HUES6 (cell line): ENCODE data around the gene AK1.

ENCODE experiments used
- H3K27ac ChIP-seq: 2 replicates; pipeline ENCODE4 v1.7.0; 2013; ENCODE audit warnings: low read depth, mild to moderate bottlenecking, low read length, inconsistent platforms
- H3K27me3 ChIP-seq: 2 replicates; pipeline ENCODE4 v1.6.1; 2013; ENCODE audit warnings: low read length; ENCODE audit not compliant: control insufficient read depth, insufficient read depth
- H3K36me3 ChIP-seq: 2 replicates; pipeline ENCODE4 v1.6.1; 2013; ENCODE audit warnings: low read length; ENCODE audit not compliant: control insufficient read depth, insufficient read depth
- H3K4me1 ChIP-seq: 2 replicates; pipeline ENCODE4 v1.6.1; 2013; ENCODE audit warnings: low read length; ENCODE audit not compliant: control insufficient read depth, insufficient read depth
- H3K4me3 ChIP-seq: 2 replicates; pipeline ENCODE4 v1.5.1; 2013; ENCODE audit warnings: low read depth, low read length
- H3K9ac ChIP-seq: one replicate; pipeline ENCODE4 v1.6.1; 2013; ENCODE audit warnings: mild to moderate bottlenecking, low read length
- H3K9me3 ChIP-seq: 2 replicates; pipeline ENCODE4 v1.6.1; 2013; ENCODE audit warnings: low read depth, low read length; ENCODE audit not compliant: control insufficient read depth, insufficient read depth

The AK1 gene

GRCh38 chr9:127880143-127880542, 2.7 kb upstream of the AK1 start:
- H3K4me3 ChIP-seq: no peak overlapping the region
- no peak overlapping the region for H3K9ac ChIP-seq
- H3K36me3 ChIP-seq: no peaks in the 10 kb centered on the region
- no peaks in the 10 kb centered on the region for H3K9me3 ChIP-seq
- no peaks in the 10 kb centered on the region for H3K27me3 ChIP-seq
- H3K27ac ChIP-seq: no peak overlapping the region
- peaks cover 24% of the 10 kb centered on the region for H3K4me1 ChIP-seq

GRCh38 chr9:127878652-127879390, 1.3 kb upstream of the AK1 start:
- Histone ChIP-seq H3K4me1 (peaks cover 19% of the 10 kb centered on the region), H3K27ac (no peak overlapping the region), H3K27me3 (no peaks in the 10 kb centered on the region), H3K4me3 (no peak overlapping the region), H3K9ac (no peak overlapping the region), H3K9me3 (no peaks in the 10 kb centered on the region), H3K36me3 (no peaks in the 10 kb centered on the region)

- Histone ChIP-seq H3K4me1 (peaks cover 19% of the 10 kb centered on the region), H3K9ac (peak overlapping the region; percentile 29), H3K27me3 (no peaks in the 10 kb centered on the region), H3K4me3 (peak overlapping the region; percentile 73), H3K9me3 (no peaks in the 10 kb centered on the region), H3K27ac (no peak overlapping the region), H3K36me3 (no peaks in the 10 kb centered on the region)
Observed at GRCh38 chr9:127878001-127878651, 651 bp upstream of the AK1 start.

GRCh38 chr9:127876764-127877562, 512 bp downstream of the AK1 start:
- Histone ChIP-seq H3K9me3 (no peaks in the 10 kb centered on the region), H3K4me3 (peak overlapping the region; percentile 73), H3K36me3 (no peaks in the 10 kb centered on the region), H3K27ac (no peak overlapping the region), H3K4me1 (peaks cover 12% of the 10 kb centered on the region), H3K9ac (peak overlapping the region; percentile 28), H3K27me3 (no peaks in the 10 kb centered on the region)

GRCh38 chr9:127876026-127876763, 1.3 kb downstream of the AK1 start:
- Histone ChIP-seq H3K27ac (no peak overlapping the region), H3K27me3 (no peaks in the 10 kb centered on the region), H3K4me3 (no peak overlapping the region), H3K9ac (no peak overlapping the region), H3K4me1 (peaks cover 12% of the 10 kb centered on the region), H3K9me3 (no peaks in the 10 kb centered on the region), H3K36me3 (0 out of 2 replicates have a peak, but pooled peaks cover 2% of the 10 kb centered on the region)

GRCh38 chr9:127875306-127875966, 2.0 kb downstream of the AK1 start:
- no peaks in the 10 kb centered on the region for H3K27me3 ChIP-seq
- H3K4me3 ChIP-seq: no peak overlapping the region
- no peaks in the 10 kb centered on the region for H3K9me3 ChIP-seq
- peaks cover 12% of the 10 kb centered on the region for H3K4me1 ChIP-seq
- H3K27ac ChIP-seq: no peak overlapping the region
- H3K9ac ChIP-seq: no peak overlapping the region
- 0 out of 2 replicates have a peak, but pooled peaks cover 2% of the 10 kb centered on the region for H3K36me3 ChIP-seq

- 0 out of 2 replicates have a peak, but pooled peaks cover 2% of the 10 kb centered on the region for H3K36me3 ChIP-seq
Observed at GRCh38 chr9:127874301-127875221, 2.9 kb downstream of the AK1 start.

GRCh38 chr9:127873886-127874285, 3.6 kb downstream of the AK1 start:
- Histone ChIP-seq H3K36me3 (0 out of 2 replicates have a peak, but pooled peaks cover 2% of the 10 kb centered on the region), H3K27me3 (no peaks in the 10 kb centered on the region), H3K9ac (no peak overlapping the region), H3K9me3 (no peaks in the 10 kb centered on the region), H3K27ac (no peak overlapping the region), H3K4me1 (peaks cover 12% of the 10 kb centered on the region), H3K4me3 (no peak overlapping the region)

More at GRCh38 chr9:127874301-127875221, 2.9 kb downstream of the AK1 start:
- Histone ChIP-seq H3K4me1 (peaks cover 12% of the 10 kb centered on the region), H3K9ac (no peak overlapping the region), H3K4me3 (no peak overlapping the region), H3K27me3 (no peaks in the 10 kb centered on the region), H3K9me3 (no peaks in the 10 kb centered on the region), H3K27ac (no peak overlapping the region)

- H3K9ac ChIP-seq: no peak overlapping the region
- no peaks in the 10 kb centered on the region for H3K9me3 ChIP-seq
- H3K27ac ChIP-seq: no peak overlapping the region
- H3K36me3 ChIP-seq: 0 out of 2 replicates have a peak, but pooled peaks cover 2% of the 10 kb centered on the region
- no peak overlapping the region for H3K4me3 ChIP-seq
- H3K4me1 ChIP-seq: peaks cover 12% of the 10 kb centered on the region
- no peaks in the 10 kb centered on the region for H3K27me3 ChIP-seq
Observed at GRCh38 chr9:127873223-127873691, 4.2 kb downstream of the AK1 start.
